GM12864 (cell line): ENCODE measurements around the gene NCR2.

Experiments
- DNase-seq: peaks from one replicate; pipeline ENCODE4 v3.0.0-alpha.2; 2011; ENCODE audit warnings: low read depth
- H3K4me3 ChIP-seq: 2 replicates; pipeline ENCODE4 v1.5.1; 2011; ENCODE audit warnings: mild to moderate bottlenecking, low read depth, low read length, control low read depth
- TF ChIP-seq, protein P1 (sequence below): IDR thresholded peaks from 2 replicates; pipeline ENCODE4 v1.5.1; 2011; ENCODE audit warnings: low read depth, mild to moderate bottlenecking, moderate library complexity, low read length, control low read depth, inconsistent platforms; ENCODE audit errors: missing control alignments

Gene NCR2

DNA sequence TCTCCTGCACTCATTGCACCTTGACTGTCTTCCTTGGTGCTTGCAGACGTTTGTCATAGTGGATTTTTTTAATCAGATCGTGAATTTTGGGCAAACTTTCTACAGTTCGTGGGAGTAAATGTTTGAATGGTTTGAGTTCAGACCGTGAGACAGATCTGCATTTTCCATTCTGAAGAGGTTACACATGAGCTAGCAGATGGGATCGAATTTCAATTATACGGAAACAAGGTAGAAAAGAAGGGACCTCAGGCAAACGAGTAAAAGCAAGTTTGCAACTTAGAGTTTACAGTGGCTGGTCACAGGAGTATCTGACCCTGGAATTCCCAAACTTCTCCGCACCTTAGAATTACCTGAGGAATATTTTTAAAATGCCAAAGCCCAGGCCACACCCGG is 17.2 kb upstream of the NCR2 start:
- TF ChIP-seq, protein P1, sequence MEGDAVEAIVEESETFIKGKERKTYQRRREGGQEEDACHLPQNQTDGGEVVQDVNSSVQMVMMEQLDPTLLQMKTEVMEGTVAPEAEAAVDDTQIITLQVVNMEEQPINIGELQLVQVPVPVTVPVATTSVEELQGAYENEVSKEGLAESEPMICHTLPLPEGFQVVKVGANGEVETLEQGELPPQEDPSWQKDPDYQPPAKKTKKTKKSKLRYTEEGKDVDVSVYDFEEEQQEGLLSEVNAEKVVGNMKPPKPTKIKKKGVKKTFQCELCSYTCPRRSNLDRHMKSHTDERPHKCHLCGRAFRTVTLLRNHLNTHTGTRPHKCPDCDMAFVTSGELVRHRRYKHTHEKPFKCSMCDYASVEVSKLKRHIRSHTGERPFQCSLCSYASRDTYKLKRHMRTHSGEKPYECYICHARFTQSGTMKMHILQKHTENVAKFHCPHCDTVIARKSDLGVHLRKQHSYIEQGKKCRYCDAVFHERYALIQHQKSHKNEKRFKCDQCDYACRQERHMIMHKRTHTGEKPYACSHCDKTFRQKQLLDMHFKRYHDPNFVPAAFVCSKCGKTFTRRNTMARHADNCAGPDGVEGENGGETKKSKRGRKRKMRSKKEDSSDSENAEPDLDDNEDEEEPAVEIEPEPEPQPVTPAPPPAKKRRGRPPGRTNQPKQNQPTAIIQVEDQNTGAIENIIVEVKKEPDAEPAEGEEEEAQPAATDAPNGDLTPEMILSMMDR, result no peak
- H3K4me3 ChIP-seq, result peak overlapping the region; percentile 33; the same call in 1 of the 2 replicates
- DNase-seq, result no peak

DNA sequence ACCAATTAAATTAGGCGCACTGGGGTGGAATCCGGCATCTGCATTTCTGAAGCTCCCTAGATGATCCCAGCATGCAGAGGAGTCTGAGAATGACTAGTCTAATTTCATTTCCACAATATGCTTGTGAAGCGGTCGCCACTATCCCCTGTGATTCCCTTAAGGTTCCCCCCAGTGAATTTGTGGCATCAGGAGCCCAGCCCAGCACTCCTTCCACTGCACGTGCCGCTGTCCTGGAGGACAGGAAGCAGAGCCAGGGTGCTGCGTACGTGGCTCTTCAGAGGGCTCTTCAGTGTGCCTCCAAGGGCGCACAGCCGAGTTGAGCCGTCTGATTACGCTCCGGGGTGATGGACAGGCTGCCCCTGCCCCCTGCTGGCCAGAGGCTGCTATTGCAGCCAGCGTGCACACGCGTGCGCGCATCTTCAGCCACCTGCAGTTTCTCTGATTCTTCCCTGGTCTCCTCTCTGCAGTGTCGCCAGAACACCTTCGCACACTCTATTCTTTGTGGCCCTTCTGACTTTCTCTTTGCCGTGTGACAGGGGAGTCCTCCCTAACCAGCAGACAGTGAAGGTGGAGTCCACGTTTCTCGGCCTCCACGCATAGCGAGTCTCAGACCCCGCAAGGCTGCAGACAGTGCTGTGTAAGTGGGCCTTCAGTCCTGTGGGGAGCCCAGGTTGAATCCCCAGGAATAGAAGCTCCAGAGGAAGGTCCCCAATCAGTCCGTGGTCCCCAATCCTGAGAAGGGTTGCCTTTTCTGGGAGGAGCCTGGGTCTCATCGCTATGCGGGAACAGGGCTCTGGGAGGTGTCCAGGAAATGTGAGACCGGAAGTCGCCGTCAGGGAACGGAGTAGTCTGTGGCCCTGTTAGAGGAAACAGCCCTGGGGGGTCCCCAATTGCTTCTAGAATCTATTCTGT is 16.5 kb upstream of the NCR2 start:
- TF ChIP-seq, protein P1, result peak; percentile 100
- H3K4me3 ChIP-seq, result peak overlapping the region; percentile 33
- peak; percentile 60 for DNase-seq

DNA sequence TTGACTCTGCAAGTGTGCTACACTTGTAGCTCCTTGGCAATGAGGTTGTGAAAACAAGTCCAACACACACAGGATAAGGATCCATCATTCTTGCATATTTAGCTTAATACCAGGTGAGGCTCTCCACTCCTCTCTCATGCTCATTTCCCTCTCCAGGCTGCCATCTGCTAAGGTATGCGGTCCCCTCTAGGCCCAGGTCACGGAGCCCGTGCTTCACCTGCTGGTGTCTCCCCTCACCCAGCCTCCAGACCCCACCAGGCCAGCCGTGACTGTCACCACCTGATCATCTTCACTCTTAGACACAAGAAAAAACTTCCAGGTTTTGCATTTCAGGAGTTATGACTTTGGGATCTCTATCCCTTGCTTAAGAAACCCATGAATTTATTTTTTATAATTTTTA is 14.2 kb upstream of the NCR2 start:
- H3K4me3 ChIP-seq, result no peak overlapping the region
- TF ChIP-seq, protein P1, result no peak
- DNase-seq, result no peak

DNA sequence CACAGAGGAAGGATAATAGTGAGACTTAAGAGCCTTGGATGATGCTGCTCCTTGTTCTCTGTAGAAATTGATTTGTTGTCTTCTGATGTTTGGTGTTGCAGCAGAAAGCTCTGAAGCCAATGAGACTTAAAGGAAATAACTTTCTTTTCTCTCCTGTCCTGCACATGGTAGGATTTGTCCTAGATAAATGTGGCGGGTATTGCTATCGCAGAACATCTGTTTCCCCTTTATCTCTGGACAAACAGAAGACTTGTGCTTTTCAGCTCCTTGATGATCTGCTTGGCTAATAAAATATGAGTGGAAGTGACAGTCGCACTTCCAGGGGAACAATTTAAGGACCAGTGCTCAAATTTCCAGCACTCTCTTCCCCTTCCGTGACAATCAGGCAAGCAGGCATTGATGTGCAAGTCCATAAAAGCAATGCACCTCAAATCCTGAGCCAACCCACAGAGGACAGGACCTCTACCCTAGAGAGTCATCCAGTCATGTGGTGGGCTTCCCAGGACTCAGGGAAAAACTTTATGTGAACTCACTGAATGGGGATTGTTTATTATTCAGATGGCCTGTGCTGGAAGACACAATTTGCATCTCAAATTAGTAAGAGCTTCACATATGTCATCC is 9.9 kb upstream of the NCR2 start:
- TF ChIP-seq, protein P1, result no peak
- H3K4me3 ChIP-seq, result no peak overlapping the region
- no peak for DNase-seq

DNA sequence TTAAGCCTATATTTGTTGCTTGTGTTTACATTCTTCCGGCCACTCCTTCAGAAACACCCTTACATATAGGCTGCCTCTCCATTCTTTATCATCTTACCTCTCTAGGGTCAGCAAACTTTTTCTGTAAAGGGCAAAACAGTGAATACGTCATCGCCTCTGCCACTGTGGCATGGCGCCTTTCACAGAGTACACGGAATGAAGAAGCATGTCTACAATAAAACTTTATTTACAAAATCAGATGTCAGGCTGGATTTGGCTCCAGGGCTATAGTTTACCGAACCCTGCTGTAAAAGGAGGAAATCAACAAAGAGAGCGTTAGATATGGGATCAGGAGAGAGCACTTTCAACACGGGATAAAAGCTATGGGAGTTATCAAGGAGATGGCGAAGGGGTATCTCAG is 9.3 kb upstream of the NCR2 start:
- TF ChIP-seq, protein P1, result no peak

DNA sequence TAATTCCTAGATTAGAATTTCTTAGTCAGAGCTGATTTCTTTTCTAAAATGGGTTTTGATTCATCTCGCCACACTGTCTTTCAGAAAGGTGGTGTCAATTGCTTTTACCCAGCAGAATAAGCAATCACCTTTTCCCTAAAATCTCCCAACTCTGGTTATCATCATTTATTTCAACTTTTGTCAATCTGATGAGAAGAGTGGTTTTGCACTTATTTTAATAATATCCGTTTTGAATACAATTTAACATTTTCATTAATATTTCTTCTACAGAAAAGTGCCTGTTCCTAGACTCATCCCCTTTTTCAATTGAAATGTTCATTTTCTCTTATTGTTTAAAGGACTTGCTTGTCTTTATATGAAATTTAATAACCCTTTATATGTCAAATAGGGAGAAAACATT is 8.2 kb upstream of the NCR2 start:
- DNase-seq, result no peak
- H3K4me3 ChIP-seq, result no peak overlapping the region
- TF ChIP-seq, protein P1, result no peak

More for the DNA sequence above, 9.3 kb upstream of the NCR2 start:
- no peak overlapping the region for H3K4me3 ChIP-seq
- DNase-seq, result no peak
